A549 (cell line): Measurements from ENCODE around the gene CACNG7.
A peak's percentile ranks its signal among the peaks of the same experiment; 100 is the strongest.

Source experiments
- BHLHE40 ChIP-seq: IDR thresholded peaks from 2 replicates; pipeline ENCODE4 v1.6.1; 2012; ENCODE audit warnings: low read depth, low read length, inconsistent platforms
- EP300 ChIP-seq, 2 experiments: fragments of >200 bp; sonication (Bioruptor Twin); formaldehyde crosslinking; IDR thresholded peaks; 2 replicates in 1 of 2; 3 replicates in 1 of 2; pipeline ENCODE4 v1.6.1; 2016 to 2017
- KDM5A ChIP-seq: fragments of 200-600 bp; sonication (generic); IDR thresholded peaks from 2 replicates; pipeline ENCODE4 v1.6.1; 2016; ENCODE audit warnings: antibody characterized with exemption, mild to moderate bottlenecking
- POLR2A ChIP-seq: IDR thresholded peaks from 2 replicates; pipeline ENCODE4 v1.6.1; 2012; ENCODE audit warnings: mild to moderate bottlenecking, low read length
- RCOR1 ChIP-seq: fragments of 150-350 bp; IDR thresholded peaks from 2 replicates; pipeline ENCODE4 v1.6.1; 2014; ENCODE audit warnings: antibody characterized with exemption, low read length, low read depth
- SMC3 ChIP-seq: fragments of >200 bp; sonication (Bioruptor Twin); formaldehyde crosslinking; IDR thresholded peaks from 3 replicates; pipeline ENCODE4 v1.6.1; 2018; ENCODE audit warnings: inconsistent platforms
- ZC3H11A ChIP-seq: fragments of 450-650 bp; IDR thresholded peaks from 2 replicates; pipeline ENCODE4 v1.6.1; 2014; ENCODE audit warnings: antibody characterized with exemption, mild to moderate bottlenecking
- ZFP36 ChIP-seq: fragments of 450-650 bp; IDR thresholded peaks from 2 replicates; pipeline ENCODE4 v1.6.1; 2014; ENCODE audit warnings: borderline replicate concordance; ENCODE audit not compliant: partially characterized antibody
- TF ChIP-seq, protein P1 (sequence below): fragments of >200 bp; sonication (Bioruptor Twin); formaldehyde crosslinking; IDR thresholded peaks from 3 replicates; pipeline ENCODE4 v1.5.1; 2016
- TF ChIP-seq, protein P2 (sequence below): IDR thresholded peaks from 2 replicates; pipeline ENCODE4 v1.6.1; 2012; ENCODE audit warnings: low read depth, borderline replicate concordance
- TF ChIP-seq, protein P3 (sequence below): fragments of 200-600 bp; sonication (generic); IDR thresholded peaks from 2 replicates; pipeline ENCODE4 v1.6.1; 2016; ENCODE audit warnings: antibody characterized with exemption, mild to moderate bottlenecking, moderate library complexity
- TF ChIP-seq, protein P4 (sequence below): IDR thresholded peaks from 2 replicates; pipeline ENCODE4 v1.6.1; 2012

DNA sequence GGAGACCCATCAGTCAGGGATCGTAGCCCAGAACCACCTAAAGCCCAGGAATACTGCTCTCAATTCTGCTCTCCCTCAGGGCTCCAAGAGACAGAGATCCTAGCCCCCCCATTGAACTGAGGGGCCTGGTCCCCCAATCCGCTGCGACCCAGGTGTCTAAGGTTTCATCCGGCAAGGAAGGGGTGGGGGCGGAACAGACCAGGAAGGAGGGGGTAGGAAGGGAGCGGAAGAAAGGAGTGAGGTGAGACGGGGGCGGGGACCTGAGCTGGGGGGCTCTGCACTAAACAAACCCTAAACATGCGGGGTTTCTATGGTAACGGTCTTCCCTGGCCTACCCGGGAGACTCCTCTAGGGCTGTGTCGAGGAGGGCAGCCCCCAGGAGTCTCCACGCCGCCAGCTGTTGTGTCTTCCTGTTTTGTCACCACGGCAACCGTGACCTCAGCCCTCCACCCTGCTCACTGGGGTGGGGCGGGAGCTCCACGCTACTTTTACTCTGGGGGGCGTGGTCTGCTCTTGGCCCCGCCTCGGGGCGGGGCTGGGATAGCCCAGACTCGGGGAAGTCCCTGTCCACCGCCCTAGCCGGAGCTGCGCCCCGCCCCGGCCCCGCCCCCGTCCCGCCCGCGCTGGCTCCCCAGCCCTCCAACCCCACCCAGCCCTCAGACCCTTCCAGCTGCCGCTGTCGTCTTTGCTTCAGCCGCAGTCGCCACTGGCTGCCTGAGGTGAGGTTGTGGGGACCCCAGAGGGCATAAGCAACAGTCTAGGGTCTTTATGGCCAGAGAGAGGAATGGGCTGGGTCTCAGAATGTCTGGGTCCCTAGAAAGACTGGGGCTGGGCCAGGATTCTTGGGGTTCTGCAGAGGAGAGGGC is 41.6 kb upstream of the CACNG7 start, which contains the start of gene MYADM:
- TF ChIP-seq, protein P1, sequence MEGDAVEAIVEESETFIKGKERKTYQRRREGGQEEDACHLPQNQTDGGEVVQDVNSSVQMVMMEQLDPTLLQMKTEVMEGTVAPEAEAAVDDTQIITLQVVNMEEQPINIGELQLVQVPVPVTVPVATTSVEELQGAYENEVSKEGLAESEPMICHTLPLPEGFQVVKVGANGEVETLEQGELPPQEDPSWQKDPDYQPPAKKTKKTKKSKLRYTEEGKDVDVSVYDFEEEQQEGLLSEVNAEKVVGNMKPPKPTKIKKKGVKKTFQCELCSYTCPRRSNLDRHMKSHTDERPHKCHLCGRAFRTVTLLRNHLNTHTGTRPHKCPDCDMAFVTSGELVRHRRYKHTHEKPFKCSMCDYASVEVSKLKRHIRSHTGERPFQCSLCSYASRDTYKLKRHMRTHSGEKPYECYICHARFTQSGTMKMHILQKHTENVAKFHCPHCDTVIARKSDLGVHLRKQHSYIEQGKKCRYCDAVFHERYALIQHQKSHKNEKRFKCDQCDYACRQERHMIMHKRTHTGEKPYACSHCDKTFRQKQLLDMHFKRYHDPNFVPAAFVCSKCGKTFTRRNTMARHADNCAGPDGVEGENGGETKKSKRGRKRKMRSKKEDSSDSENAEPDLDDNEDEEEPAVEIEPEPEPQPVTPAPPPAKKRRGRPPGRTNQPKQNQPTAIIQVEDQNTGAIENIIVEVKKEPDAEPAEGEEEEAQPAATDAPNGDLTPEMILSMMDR: no peak
- TF ChIP-seq RCOR1 (no peak), KDM5A (no peak), ZC3H11A (no peak), BHLHE40 (no peak), POLR2A (peak; percentile 66), EP300 (IDR thresholded peaks at IDR 0.05) (peak in 1 of 2 experiments; percentile 57; a peak in 1 of 5 replicates), ZFP36 (no peak), SMC3 (no peak)
- TF ChIP-seq, protein P2, sequence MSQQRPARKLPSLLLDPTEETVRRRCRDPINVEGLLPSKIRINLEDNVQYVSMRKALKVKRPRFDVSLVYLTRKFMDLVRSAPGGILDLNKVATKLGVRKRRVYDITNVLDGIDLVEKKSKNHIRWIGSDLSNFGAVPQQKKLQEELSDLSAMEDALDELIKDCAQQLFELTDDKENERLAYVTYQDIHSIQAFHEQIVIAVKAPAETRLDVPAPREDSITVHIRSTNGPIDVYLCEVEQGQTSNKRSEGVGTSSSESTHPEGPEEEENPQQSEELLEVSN: no peak
- TF ChIP-seq, protein P3, sequence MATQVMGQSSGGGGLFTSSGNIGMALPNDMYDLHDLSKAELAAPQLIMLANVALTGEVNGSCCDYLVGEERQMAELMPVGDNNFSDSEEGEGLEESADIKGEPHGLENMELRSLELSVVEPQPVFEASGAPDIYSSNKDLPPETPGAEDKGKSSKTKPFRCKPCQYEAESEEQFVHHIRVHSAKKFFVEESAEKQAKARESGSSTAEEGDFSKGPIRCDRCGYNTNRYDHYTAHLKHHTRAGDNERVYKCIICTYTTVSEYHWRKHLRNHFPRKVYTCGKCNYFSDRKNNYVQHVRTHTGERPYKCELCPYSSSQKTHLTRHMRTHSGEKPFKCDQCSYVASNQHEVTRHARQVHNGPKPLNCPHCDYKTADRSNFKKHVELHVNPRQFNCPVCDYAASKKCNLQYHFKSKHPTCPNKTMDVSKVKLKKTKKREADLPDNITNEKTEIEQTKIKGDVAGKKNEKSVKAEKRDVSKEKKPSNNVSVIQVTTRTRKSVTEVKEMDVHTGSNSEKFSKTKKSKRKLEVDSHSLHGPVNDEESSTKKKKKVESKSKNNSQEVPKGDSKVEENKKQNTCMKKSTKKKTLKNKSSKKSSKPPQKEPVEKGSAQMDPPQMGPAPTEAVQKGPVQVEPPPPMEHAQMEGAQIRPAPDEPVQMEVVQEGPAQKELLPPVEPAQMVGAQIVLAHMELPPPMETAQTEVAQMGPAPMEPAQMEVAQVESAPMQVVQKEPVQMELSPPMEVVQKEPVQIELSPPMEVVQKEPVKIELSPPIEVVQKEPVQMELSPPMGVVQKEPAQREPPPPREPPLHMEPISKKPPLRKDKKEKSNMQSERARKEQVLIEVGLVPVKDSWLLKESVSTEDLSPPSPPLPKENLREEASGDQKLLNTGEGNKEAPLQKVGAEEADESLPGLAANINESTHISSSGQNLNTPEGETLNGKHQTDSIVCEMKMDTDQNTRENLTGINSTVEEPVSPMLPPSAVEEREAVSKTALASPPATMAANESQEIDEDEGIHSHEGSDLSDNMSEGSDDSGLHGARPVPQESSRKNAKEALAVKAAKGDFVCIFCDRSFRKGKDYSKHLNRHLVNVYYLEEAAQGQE: peak; percentile 21; the same call in 1 of the 2 replicates
- TF ChIP-seq, protein P4, sequence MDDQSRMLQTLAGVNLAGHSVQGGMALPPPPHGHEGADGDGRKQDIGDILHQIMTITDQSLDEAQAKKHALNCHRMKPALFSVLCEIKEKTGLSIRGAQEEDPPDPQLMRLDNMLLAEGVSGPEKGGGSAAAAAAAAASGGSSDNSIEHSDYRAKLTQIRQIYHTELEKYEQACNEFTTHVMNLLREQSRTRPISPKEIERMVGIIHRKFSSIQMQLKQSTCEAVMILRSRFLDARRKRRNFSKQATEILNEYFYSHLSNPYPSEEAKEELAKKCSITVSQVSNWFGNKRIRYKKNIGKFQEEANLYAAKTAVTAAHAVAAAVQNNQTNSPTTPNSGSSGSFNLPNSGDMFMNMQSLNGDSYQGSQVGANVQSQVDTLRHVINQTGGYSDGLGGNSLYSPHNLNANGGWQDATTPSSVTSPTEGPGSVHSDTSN: peak; percentile 91
